Endothelial cell (in vitro differentiated cells): ENCODE data around the gene ZNF700. TPM values are rescaled to one million over a fixed set of nuclear protein-coding genes. Genes with fewer than 3 reads are reported as not detected.
"Not testable (repeated sequence)": the region's sequence is repeated elsewhere in the genome, so short reads cannot be mapped to it uniquely, and the experiment has no call there.

Experiments
- DNase-seq: peaks from one replicate; pipeline ENCODE4 v3.0.0; 2021; ENCODE audit warnings: low spot score
- H3K27ac Mint-ChIP-seq: one replicate; pipeline ENCODE4 v1.8.0; 2021; ENCODE audit warnings: mixed read lengths, inconsistent platforms; ENCODE audit not compliant: unreplicated experiment
- H3K27me3 Mint-ChIP-seq: one replicate; pipeline ENCODE4 v1.8.0; 2021; ENCODE audit warnings: mild to moderate bottlenecking, moderate library complexity, mixed read lengths, inconsistent platforms; ENCODE audit not compliant: unreplicated experiment
- H3K36me3 Mint-ChIP-seq: one replicate; pipeline ENCODE4 v1.8.0; 2021; ENCODE audit warnings: mild to moderate bottlenecking, low read depth, mixed read lengths, inconsistent platforms; ENCODE audit not compliant: unreplicated experiment
- H3K4me1 Mint-ChIP-seq: one replicate; pipeline ENCODE4 v1.8.0; 2021; ENCODE audit warnings: mild to moderate bottlenecking, mixed read lengths, inconsistent platforms; ENCODE audit not compliant: unreplicated experiment
- H3K4me3 Mint-ChIP-seq: one replicate; pipeline ENCODE4 v1.8.0; 2021; ENCODE audit warnings: mild to moderate bottlenecking, mixed read lengths, inconsistent platforms; ENCODE audit not compliant: unreplicated experiment
- H3K9me3 Mint-ChIP-seq: one replicate; pipeline ENCODE4 v1.8.0; 2021; ENCODE audit warnings: mixed read lengths, inconsistent platforms; ENCODE audit not compliant: unreplicated experiment
- total RNA-seq: library from RNA; stranded (reverse); fragmentation: NEBNext Ultra II Directional; extraction: Animal tissue kit (Norgen Biotek cat#: 25700); gene quantifications from one replicate; pipeline ENCODE4 v1.2.1, GENCODE V29; 2021; ENCODE audit not compliant: unreplicated experiment
- TF ChIP-seq, protein P1 (sequence below): fragments of 200-600 bp; sonication (generic); IDR thresholded peaks from one replicate; pipeline ENCODE4 v1.5.0; 2021; ENCODE audit warnings: antibody characterized with exemption; ENCODE audit not compliant: unreplicated experiment

ZNF700 gene
- total RNA-seq, 1 donor from 2014 or later, result 0.18 TPM

- peaks cover 12% of the 10 kb centered on the region for H3K27me3 Mint-ChIP-seq
- H3K4me3 Mint-ChIP-seq, result no peak overlapping the region
- TF ChIP-seq, protein P1, sequence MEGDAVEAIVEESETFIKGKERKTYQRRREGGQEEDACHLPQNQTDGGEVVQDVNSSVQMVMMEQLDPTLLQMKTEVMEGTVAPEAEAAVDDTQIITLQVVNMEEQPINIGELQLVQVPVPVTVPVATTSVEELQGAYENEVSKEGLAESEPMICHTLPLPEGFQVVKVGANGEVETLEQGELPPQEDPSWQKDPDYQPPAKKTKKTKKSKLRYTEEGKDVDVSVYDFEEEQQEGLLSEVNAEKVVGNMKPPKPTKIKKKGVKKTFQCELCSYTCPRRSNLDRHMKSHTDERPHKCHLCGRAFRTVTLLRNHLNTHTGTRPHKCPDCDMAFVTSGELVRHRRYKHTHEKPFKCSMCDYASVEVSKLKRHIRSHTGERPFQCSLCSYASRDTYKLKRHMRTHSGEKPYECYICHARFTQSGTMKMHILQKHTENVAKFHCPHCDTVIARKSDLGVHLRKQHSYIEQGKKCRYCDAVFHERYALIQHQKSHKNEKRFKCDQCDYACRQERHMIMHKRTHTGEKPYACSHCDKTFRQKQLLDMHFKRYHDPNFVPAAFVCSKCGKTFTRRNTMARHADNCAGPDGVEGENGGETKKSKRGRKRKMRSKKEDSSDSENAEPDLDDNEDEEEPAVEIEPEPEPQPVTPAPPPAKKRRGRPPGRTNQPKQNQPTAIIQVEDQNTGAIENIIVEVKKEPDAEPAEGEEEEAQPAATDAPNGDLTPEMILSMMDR, result no peak
- H3K27ac Mint-ChIP-seq, result no peak overlapping the region
- H3K36me3 Mint-ChIP-seq, result peaks cover 20% of the 10 kb centered on the region
- no peak for DNase-seq
- H3K9me3 Mint-ChIP-seq, result peaks cover 30% of the 10 kb centered on the region
- H3K4me1 Mint-ChIP-seq, result no peaks in the 10 kb centered on the region
Measured at GRCh38 chr19:11927227-11927626, 2.3 kb downstream of the ZNF700 start.

GRCh38 chr19:11931051-11931450 lies 6.1 kb downstream of the ZNF700 start:
- Mint-ChIP-seq H3K9me3 (peaks cover 15% of the 10 kb centered on the region), H3K36me3 (peaks cover 4% of the 10 kb centered on the region)

GRCh38 chr19:11931513-11931912 lies 6.6 kb downstream of the ZNF700 start:
- no peaks in the 10 kb centered on the region for H3K4me1 Mint-ChIP-seq
- no peak for DNase-seq
- peaks cover 8% of the 10 kb centered on the region for H3K27me3 Mint-ChIP-seq
- peaks cover 18% of the 10 kb centered on the region for H3K9me3 Mint-ChIP-seq
- H3K27ac Mint-ChIP-seq, result no peak overlapping the region
- TF ChIP-seq, protein P1, result no peak
- H3K36me3 Mint-ChIP-seq, result peaks cover 3% of the 10 kb centered on the region
- H3K4me3 Mint-ChIP-seq, result no peak overlapping the region

More at GRCh38 chr19:11931051-11931450, 6.1 kb downstream of the ZNF700 start:
- Mint-ChIP-seq H3K4me3 (no peak overlapping the region), H3K4me1 (no peaks in the 10 kb centered on the region), H3K27me3 (peaks cover 9% of the 10 kb centered on the region), H3K27ac (no peak overlapping the region)
- TF ChIP-seq, protein P1, result no peak
- DNase-seq, result no peak

DNA sequence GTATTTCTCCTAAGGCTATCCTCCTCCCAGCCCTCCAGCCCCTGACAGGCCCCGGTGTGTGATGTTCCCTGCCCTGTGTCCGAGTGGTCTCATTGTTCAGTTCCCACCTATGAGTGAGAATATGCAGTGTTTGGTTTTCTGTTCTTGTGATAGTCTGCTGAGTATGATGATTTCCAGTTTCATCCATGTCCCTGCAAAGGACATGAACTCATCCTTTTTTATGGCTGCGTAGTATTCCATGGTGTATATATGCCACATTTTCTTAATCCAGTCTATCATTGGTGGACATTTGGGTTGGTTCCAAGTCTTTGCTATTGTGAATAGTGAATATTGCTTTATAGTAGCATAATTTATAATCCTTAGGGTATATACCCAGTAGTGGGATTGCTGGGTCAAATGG lies 10.9 kb downstream of the ZNF700 start:
- not testable (repeated sequence) for H3K36me3 Mint-ChIP-seq, H3K27ac Mint-ChIP-seq, DNase-seq, H3K27me3 Mint-ChIP-seq, H3K4me3 Mint-ChIP-seq, H3K4me1 Mint-ChIP-seq
- peaks cover 27% of the 10 kb centered on the region for H3K9me3 Mint-ChIP-seq

DNA sequence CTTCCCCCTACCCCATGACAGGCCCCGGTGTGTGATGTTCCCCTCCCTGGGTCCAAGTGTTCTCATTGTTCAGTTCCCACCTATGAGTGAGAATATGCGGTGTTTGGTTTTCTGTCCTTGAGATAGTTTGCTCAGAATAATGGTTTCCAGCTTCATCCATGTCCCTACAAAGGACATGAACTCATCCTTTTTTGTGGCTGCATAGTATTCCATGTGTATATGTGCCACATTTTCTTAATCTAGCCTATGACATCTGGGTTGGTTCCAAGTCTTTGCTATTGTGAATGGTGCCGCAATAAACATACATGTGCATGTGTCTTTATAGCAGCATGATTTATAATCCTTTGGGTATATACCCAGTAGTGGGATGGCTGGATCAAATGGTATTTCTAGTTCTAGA lies 13.5 kb downstream of the ZNF700 start:
- H3K4me1 Mint-ChIP-seq, H3K27ac Mint-ChIP-seq, H3K27me3 Mint-ChIP-seq, DNase-seq, H3K4me3 Mint-ChIP-seq: not testable (repeated sequence)
- Mint-ChIP-seq H3K36me3 (peaks cover 18% of the 10 kb centered on the region), H3K9me3 (peaks cover 42% of the 10 kb centered on the region)

DNA sequence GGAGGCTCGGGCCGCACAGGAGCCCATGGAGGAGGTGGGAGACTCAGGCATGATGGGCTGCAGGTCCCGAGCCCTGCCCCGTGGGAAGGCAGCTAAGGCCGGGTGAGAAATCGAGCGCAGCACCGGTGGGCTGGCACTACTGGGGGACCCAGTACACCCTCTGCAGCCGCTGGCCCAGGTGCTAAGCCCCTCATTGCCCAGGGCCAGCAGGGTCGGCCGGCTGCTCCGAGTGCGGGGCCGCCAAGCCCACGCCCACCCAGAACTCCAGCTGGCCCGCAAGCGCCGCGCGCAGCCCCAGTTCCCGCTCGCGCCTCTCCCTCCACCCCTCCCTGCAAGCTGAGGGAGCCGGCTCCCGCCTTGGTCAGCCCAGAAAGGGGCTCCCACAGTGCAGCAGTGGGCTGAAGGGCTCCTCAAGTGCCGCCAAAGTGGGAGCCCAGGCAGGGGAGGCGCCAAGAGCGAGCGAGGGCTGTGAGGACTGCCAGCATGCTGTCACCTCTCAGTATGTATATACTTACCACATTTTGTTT lies 16.5 kb downstream of the ZNF700 start:
- Mint-ChIP-seq H3K36me3 (peaks cover 23% of the 10 kb centered on the region), H3K9me3 (peaks cover 34% of the 10 kb centered on the region)
- H3K27me3 Mint-ChIP-seq, H3K4me1 Mint-ChIP-seq, H3K4me3 Mint-ChIP-seq, DNase-seq, H3K27ac Mint-ChIP-seq: not testable (repeated sequence)
